ENCODE data around the gene PGLYRP2. TPM values are rescaled to one million over a fixed set of nuclear protein-coding genes. Genes with fewer than 3 reads are reported as not detected.

Gene PGLYRP2
- total and polyA plus RNA-seq, 2 of the 13 experiments (the other 11 are each of a cell fraction or from before 2014, with no cell fraction given) = 0.04 to 1.0 TPM

DNA sequence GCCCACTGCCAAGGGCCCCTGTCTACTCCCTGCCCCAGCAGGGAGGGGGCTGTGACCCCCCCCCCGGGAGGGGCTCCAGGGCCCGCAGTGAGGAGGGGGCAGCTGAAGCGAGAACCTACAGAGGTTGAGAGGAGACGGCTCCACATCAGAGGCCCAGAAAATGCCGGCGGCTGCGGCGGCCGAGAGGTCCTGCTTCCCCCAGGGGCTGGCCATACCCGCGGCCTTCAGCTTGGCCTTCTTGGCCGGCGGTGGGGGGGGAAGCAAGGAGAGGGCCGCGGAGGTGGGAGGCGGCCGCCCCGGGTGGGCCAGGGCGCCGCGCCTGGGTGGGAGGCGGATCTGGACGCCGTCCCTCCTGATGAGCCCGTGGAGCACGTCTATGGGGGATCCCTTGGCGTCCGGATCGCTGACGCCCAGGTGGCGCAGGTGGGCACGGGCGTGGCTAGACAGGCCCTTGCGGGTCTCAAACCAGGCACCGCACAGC is 51.3 kb downstream of the PGLYRP2 start:
- POLR2A ChIA-PET = no interaction called here
- in situ Hi-C loops (cut with HindIII; ENCODE audit: extremely low pct_ligation_motif_present, low pct_unique_long_range_greater_than_20kb) = loop anchor here (10.0 kb wide), 1 partner anchor 127 kb away; no protein-coding TSS in a partner anchor

DNA sequence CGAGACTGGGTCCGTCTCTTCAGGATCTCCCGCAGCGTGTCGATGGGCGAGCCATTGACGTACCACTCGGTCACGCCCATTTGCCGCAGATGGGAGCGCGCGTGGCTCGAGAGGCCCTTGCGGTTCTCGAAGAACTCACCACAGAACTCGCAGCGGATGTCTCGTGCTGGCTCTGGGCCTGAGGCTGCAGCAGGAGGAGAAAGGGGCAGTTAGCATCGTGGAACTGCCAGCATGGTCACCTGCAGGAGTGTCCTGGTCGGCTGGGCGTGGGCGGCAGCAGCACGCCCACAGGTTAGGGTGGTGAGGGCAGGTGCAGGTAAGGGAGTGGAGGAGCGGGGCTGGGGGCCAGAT is 52.0 kb downstream of the PGLYRP2 start:
- no peak overlapping the region for H3K4me2 ChIP-seq (ENCODE audit: low read depth, low read length)
- H2AFZ ChIP-seq (ENCODE audit: low read length) = no peak overlapping the region
- H3K9ac ChIP-seq (ENCODE audit: insufficient read depth, low read depth, low read length) = no peak overlapping the region
- intact Hi-C loops (cut with micrococcal nuclease; ENCODE audit: unreplicated experiment) = no loop called here
- H3K79me2 ChIP-seq (ENCODE audit: insufficient read depth, low read length) = peaks cover 24% of the 10 kb centered on the region
- ChIA-PET POLR2A (no interaction called here), CTCF (ENCODE audit: low intra/inter-chr PET ratio, low total read pairs) (no interaction called here)
- no peaks in the 10 kb centered on the region; a peak in 2 of 5 replicates for H3K27me3 ChIP-seq (ENCODE audit: control insufficient read depth in 1 of 2, insufficient read depth in 2 of 2, low read length in 2 of 2)
- DNase-seq (ENCODE audit: low spot score) (no peak), ATAC-seq (no peak), FAIRE-seq (no peak)
- H3K4me1 ChIP-seq (ENCODE audit: insufficient read depth, low read length) = peaks cover 17% of the 10 kb centered on the region
- H3K4me3 ChIP-seq (replicated peaks in 1 of 3; ENCODE audit: insufficient read depth in 1 of 3, low read depth in 2 of 3, low read length in 3 of 3) = no peak overlapping the region
- peaks cover 30 to 42% of the 10 kb centered on the region in 2 experiments; a peak in 4 of 5 replicates for H3K36me3 ChIP-seq (replicated peaks in 1 of 2; ENCODE audit: control insufficient read depth in 1 of 2, insufficient read depth in 2 of 2, low read length in 2 of 2)
- 97% methylated on average over 24 of the region's 25 CpGs for WGBS (ENCODE audit: low lambda C conversion rate)
- H3K27ac ChIP-seq (ENCODE audit: extremely low read length, insufficient read depth, low read length) = no peak overlapping the region
- no TSS peak for BruUV-seq (replicated peaks)
- in situ Hi-C loops (cut with HindIII; ENCODE audit: extremely low pct_ligation_motif_present, low pct_unique_long_range_greater_than_20kb) = loop anchor here (10.0 kb wide), 1 partner anchor 127 kb away; no protein-coding TSS in a partner anchor
- H3K9me3 ChIP-seq (ENCODE audit: low read length) = no peaks in the 10 kb centered on the region; the same call in 1 of the 2 replicates
- H4K20me1 ChIP-seq (ENCODE audit: insufficient read depth, low read length) = no peaks in the 10 kb centered on the region
- no peak for TF ChIP-seq MTA3 (CRISPR knock-in tag; IDR thresholded peaks at IDR 0.05)
- TF ChIP-seq, protein P1, sequence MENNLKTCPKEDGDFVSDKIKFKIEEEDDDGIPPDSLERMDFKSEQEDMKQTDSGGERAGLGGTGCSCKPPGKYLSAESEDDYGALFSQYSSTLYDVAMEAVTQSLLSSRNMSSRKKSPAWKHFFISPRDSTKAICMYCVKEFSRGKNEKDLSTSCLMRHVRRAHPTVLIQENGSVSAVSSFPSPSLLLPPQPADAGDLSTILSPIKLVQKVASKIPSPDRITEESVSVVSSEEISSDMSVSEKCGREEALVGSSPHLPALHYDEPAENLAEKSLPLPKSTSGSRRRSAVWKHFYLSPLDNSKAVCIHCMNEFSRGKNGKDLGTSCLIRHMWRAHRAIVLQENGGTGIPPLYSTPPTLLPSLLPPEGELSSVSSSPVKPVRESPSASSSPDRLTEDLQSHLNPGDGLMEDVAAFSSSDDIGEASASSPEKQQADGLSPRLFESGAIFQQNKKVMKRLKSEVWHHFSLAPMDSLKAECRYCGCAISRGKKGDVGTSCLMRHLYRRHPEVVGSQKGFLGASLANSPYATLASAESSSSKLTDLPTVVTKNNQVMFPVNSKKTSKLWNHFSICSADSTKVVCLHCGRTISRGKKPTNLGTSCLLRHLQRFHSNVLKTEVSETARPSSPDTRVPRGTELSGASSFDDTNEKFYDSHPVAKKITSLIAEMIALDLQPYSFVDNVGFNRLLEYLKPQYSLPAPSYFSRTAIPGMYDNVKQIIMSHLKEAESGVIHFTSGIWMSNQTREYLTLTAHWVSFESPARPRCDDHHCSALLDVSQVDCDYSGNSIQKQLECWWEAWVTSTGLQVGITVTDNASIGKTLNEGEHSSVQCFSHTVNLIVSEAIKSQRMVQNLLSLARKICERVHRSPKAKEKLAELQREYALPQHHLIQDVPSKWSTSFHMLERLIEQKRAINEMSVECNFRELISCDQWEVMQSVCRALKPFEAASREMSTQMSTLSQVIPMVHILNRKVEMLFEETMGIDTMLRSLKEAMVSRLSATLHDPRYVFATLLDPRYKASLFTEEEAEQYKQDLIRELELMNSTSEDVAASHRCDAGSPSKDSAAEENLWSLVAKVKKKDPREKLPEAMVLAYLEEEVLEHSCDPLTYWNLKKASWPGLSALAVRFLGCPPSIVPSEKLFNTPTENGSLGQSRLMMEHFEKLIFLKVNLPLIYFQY (CRISPR knock-in tag; IDR thresholded peaks at IDR 0.05; ENCODE audit: borderline replicate concordance) = no peak
- no peak for TF ChIP-seq CCDC6 (CRISPR knock-in tag; IDR thresholded peaks at IDR 0.05)
- TF ChIP-seq, protein P2, sequence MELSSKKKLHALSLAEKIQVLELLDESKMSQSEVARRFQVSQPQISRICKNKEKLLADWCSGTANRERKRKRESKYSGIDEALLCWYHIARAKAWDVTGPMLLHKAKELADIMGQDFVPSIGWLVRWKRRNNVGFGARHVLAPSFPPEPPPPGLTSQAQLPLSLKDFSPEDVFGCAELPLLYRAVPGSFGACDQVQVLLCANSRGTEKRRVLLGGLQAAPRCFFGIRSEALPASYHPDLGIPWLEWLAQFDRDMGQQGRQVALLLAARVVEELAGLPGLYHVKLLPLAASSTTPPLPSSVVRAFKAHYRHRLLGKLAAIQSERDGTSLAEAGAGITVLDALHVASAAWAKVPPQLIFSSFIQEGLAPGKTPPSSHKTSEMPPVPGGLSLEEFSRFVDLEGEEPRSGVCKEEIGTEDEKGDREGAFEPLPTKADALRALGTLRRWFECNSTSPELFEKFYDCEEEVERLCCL (CRISPR knock-in tag; IDR thresholded peaks at IDR 0.05; ENCODE audit: borderline replicate concordance) = no peak
- TF ChIP-seq MYNN (CRISPR knock-in tag; IDR thresholded peaks at IDR 0.05; ENCODE audit: low read depth) = no peak

More for the DNA sequence above, 51.3 kb downstream of the PGLYRP2 start:
- ATAC-seq = no peak
- FAIRE-seq = no peak
- no peak overlapping the region for H3K27ac ChIP-seq (ENCODE audit: extremely low read length, insufficient read depth, low read length)
- 96% methylated on average over 26 of the region's 35 CpGs for WGBS (ENCODE audit: low lambda C conversion rate)
- peaks cover 17% of the 10 kb centered on the region for H3K4me1 ChIP-seq (ENCODE audit: insufficient read depth, low read length)
- H3K9me3 ChIP-seq (ENCODE audit: low read length) = no peaks in the 10 kb centered on the region; the same call in 1 of the 2 replicates
- CTCF ChIA-PET (ENCODE audit: low intra/inter-chr PET ratio, low total read pairs) = no interaction called here
- no TSS peak for BruUV-seq (replicated peaks)
- no peaks in the 10 kb centered on the region for H4K20me1 ChIP-seq (ENCODE audit: insufficient read depth, low read length)
- H3K36me3 ChIP-seq (replicated peaks in 1 of 2; ENCODE audit: control insufficient read depth in 1 of 2, insufficient read depth in 2 of 2, low read length in 2 of 2) = peaks cover 26 to 38% of the 10 kb centered on the region in 2 experiments; a peak in 4 of 5 replicates
- H3K4me2 ChIP-seq (ENCODE audit: low read depth, low read length) = no peak overlapping the region
- peaks cover 24% of the 10 kb centered on the region for H3K79me2 ChIP-seq (ENCODE audit: insufficient read depth, low read length)
- no peak overlapping the region for H2AFZ ChIP-seq (ENCODE audit: low read length)
- no peak overlapping the region for H3K9ac ChIP-seq (ENCODE audit: insufficient read depth, low read depth, low read length)
- no peak for TF ChIP-seq POLR2AphosphoS5 (IDR thresholded peaks at IDR 0.05; ENCODE audit: low read depth, low read length)
- TF ChIP-seq, protein P3, sequence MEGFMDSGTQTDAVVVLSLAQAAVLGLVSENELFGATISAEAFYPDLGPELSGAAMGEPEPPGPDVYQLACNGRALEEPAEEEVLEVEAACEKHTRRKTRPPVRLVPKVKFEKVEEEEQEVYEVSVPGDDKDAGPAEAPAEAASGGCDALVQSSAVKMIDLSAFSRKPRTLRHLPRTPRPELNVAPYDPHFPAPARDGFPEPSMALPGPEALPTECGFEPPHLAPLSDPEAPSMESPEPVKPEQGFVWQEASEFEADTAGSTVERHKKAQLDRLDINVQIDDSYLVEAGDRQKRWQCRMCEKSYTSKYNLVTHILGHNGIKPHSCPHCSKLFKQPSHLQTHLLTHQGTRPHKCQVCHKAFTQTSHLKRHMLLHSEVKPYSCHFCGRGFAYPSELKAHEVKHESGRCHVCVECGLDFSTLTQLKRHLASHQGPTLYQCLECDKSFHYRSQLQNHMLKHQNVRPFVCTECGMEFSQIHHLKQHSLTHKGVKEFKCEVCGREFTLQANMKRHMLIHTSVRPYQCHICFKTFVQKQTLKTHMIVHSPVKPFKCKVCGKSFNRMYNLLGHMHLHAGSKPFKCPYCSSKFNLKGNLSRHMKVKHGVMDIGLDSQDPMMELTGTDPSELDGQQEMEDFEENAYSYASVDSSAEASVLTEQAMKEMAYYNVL (CRISPR knock-in tag; IDR thresholded peaks at IDR 0.05; ENCODE audit: borderline replicate concordance) = no peak
- no peak for TF ChIP-seq SOX5 (CRISPR knock-in tag; IDR thresholded peaks at IDR 0.05; ENCODE audit: borderline replicate concordance)
- TF ChIP-seq SIX4 (CRISPR knock-in tag; IDR thresholded peaks at IDR 0.05) = no peak
- TF ChIP-seq MTA3 (CRISPR knock-in tag; IDR thresholded peaks at IDR 0.05) = no peak
- no peak for TF ChIP-seq RBAK (CRISPR knock-in tag; IDR thresholded peaks at IDR 0.05)
- no peak for TF ChIP-seq NFE2L1 (CRISPR knock-in tag; IDR thresholded peaks at IDR 0.05; ENCODE audit: borderline replicate concordance)
- no peak for TF ChIP-seq TCF12 (IDR thresholded peaks at IDR 0.05)
- no peak for TF ChIP-seq TCF12 (CRISPR knock-in tag; IDR thresholded peaks at IDR 0.05)
- TF ChIP-seq NFRKB (IDR thresholded peaks at IDR 0.05) = no peak
- H3K27me3 ChIP-seq (ENCODE audit: control insufficient read depth in 1 of 2, insufficient read depth in 2 of 2, low read length in 2 of 2) = no peaks in the 10 kb centered on the region; a peak in 2 of 5 replicates
- no peak for DNase-seq (ENCODE audit: low spot score)
- no peak overlapping the region for H3K4me3 ChIP-seq (replicated peaks in 1 of 3; ENCODE audit: insufficient read depth in 1 of 3, low read depth in 2 of 3, low read length in 3 of 3)
- intact Hi-C loops (cut with micrococcal nuclease; ENCODE audit: unreplicated experiment) = no loop called here
